Right ventricle myocardium superior (tissue), 1 donor: ENCODE measurements around the gene ASTN2. TPM values are rescaled to one million over a fixed set of nuclear protein-coding genes. Genes with fewer than 3 reads are reported as not detected.
"Not testable (repeated sequence)": the region's sequence is repeated elsewhere in the genome, so short reads cannot be mapped to it uniquely, and the experiment has no call there.

Source experiments
- ATAC-seq: fragments of 200-7000 bp; cut with Tn5 transposase; one replicate; pipeline ENCODE4 v1.9.1; 2020; ENCODE audit warnings: mild to moderate bottlenecking; ENCODE audit not compliant: poor library complexity
- DNase-seq: peaks from one replicate; pipeline ENCODE4 v3.0.0-alpha.2; 2020
- intact Hi-C: fragments of 100-400 bp; cut with DNase I; formaldehyde crosslinking; loops from one replicate; pipeline ENCODE4 v1.11.2; 2022
- total RNA-seq: library from RNA; stranded (reverse); fragmentation: NEBNext Ultra II Directional; extraction: Animal tissue kit (Norgen Biotek cat#: 25700); gene quantifications from one replicate; pipeline ENCODE4 v1.2.1, GENCODE V29; 2021
- donor health status: DM: no; HTN: yes; CAD: no; lungs with severe emphysema.

ASTN2 gene
- total RNA-seq, 1 donor from 2014 or later: 6.4 TPM

DNA sequence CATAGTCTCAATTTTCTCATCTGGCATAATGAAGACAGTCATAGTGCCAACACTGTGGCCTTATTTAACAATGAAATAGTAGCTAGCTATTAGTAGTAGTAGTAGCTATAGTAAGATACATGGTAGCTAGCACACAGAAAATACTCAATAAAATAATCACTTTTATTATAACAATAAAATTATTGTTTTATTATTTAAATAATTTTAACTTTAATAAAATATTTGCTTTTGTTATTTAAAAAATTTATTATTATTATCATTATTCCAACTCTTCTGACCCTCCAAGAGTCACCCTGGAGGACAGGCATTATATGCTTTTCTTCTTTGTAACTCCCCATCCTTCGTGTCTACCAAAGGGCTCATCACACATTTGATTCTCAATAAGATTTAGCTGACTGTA, 475.7 kb downstream of the ASTN2 start:
- ATAC-seq (no peak), DNase-seq (no peak)
- intact Hi-C loops: no loop called here

GRCh38 chr9:116937361-116937760, 477.5 kb downstream of the ASTN2 start:
- ATAC-seq (no peak), DNase-seq (no peak)
- intact Hi-C loops: no loop called here

DNA sequence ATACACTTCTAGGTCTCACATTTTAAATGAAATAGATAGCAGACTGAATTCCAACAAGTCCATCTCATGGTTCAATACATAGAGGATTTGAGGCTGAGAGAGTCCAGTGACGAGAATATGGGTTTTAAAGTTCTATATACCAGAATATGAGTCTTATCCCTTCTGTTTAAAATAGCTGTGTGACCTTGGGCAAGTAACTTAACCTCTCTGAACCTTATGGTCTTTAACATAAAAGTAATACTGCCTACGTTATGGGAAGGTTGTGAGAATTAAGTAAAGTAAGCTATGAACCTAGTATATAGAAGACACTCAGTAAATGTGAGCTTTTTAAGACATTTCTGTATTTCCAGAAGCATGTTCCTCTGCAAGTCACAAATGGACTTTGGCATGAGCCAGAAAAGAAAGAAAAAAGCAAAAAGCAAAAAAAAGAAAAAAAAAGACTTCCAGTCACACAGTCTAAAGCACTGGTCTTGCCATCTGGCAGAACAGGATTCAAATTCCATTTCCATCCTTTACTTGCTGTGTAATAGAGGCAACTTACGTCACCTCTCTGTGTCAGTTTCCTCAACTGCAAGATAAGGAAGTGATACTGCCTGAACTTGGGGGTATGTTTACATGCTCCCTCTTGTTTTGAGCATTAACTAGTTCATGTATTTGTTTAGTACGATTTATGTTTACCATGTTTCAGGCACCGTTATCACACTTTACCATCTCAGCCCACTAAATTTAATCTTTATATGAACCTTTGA, 479.5 kb downstream of the ASTN2 start:
- ATAC-seq (no peak), DNase-seq (no peak)
- intact Hi-C loops: no loop called here

DNA sequence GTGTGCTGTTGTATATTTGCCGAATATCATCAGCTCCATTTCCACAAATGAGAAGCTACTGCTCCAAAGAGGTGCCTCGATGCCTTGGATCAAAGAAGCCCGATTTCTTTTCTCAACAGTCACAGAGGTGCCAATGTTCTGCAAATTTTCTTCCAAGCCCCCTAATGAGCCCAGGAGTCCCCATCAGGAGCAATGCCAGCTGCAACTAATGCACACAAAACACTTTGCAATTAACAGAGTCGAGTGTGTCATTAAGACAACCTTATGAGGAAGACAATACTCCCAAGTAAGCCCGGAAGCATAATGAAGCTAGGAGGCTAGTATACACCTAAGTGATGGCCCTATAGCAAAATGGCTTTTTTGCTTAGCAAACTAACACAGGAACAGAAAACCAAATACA, 480.7 kb downstream of the ASTN2 start:
- ATAC-seq: no peak
- no peak for DNase-seq
- intact Hi-C loops: no loop called here

GRCh38 chr9:116933251-116933650, 481.6 kb downstream of the ASTN2 start:
- ATAC-seq: no peak
- no peak for DNase-seq
- intact Hi-C loops: no loop called here

DNA sequence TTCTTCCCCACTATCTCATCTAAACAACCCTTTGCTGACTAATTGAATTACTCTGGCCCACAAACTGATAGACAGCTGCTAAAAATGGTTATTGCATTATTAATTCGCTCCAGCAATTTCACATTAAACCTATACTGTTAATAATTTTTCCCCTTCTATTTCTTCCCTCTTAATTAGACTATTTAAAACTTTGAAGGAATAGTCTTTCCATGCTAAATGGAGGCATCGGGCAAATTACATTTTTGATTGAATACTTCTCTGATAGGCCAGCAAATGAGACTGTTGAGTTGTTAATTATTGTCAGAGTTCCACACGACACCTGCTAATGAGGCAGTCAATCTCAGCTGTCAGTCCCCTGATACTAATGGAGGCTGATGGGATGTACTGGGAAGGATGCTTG, 485.2 kb downstream of the ASTN2 start:
- ATAC-seq (no peak), DNase-seq (no peak)
- intact Hi-C loops: no loop called here

DNA sequence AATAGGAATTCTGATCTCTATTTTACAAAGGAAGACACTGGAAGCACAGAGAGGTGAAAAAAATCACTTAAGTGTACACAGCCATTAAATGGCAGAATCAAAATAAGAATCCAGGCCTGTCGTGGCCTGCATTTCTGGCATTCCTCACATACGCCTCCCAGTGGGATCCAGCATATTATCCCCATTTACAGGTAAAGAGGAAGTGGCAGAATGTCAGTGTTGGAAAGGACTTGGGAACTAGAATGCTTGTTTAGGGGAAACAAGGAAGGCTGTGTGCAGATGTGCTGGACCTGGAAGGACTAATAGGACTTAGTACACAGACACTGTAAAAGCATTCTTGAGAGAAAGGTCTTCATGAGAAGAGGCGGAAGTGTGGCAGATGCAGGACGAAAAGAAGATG, 486.0 kb downstream of the ASTN2 start:
- no peak for ATAC-seq
- no peak for DNase-seq
- intact Hi-C loops: no loop called here

GRCh38 chr9:116928289-116928688, 486.6 kb downstream of the ASTN2 start:
- ATAC-seq (no peak), DNase-seq (no peak)
- intact Hi-C loops: no loop called here

GRCh38 chr9:116927726-116928125, 487.1 kb downstream of the ASTN2 start:
- intact Hi-C loops: no loop called here
- DNase-seq: no peak
- no peak for ATAC-seq

DNA sequence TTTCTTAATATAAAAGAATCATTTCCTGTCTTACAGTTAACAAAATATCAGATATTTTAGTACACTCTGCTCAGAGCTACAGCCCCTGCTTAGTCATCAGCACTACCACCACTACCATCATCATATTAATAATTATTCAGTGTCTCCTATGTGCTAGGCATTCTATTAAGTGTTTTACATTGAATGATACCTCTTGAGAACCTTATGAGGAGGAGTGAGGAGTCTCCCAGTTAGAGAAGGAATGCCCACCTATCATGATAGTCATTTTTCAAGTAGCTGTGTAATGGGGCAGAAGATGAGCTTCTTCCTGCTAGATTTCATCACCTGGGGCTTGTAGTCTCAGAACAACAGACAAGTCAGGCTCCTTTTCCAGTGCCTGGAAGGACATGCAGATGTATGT, 489.7 kb downstream of the ASTN2 start:
- DNase-seq (no peak), ATAC-seq (no peak)
- intact Hi-C loops: no loop called here

- ATAC-seq: no peak
Measured at GRCh38 chr9:116924462-116925110, 490.3 kb downstream of the ASTN2 start.

DNA sequence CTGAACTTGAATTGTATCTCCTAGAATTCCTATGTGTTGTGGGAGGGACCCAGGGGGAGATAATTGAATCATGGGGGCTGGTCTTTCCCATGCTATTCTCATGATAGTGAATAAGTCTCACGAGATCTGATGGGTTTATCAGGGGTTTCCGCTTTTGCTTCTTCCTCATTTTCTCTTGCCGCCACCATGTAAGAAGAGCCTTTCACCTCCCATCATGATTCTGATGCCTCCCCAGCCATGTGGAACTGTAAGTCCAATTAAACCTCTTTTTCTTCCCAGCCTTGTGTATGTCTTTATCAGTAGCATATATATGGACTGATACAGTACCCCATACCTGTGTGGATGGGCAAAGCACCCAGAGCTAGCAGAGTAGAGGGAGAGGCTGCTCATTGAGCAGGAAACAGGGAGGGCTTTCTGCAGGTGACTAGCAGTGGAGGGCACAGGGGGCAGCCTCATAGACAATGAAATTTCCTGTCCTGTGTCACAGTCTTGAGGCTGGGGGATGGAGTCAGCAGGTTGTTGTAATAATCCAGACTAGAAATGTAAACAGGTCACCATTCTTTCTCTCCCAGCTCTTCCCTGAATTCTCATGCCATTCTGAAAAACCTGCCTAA, 496.9 kb downstream of the ASTN2 start:
- intact Hi-C loops, ATAC-seq, DNase-seq: not testable (repeated sequence)

More at GRCh38 chr9:116924462-116925110, 490.3 kb downstream of the ASTN2 start:
- intact Hi-C loops: no loop called here
- no peak for DNase-seq

GRCh38 chr9:116913536-116913935, 501.3 kb downstream of the ASTN2 start:
- ATAC-seq (no peak), DNase-seq (no peak)
- intact Hi-C loops: no loop called here

DNA sequence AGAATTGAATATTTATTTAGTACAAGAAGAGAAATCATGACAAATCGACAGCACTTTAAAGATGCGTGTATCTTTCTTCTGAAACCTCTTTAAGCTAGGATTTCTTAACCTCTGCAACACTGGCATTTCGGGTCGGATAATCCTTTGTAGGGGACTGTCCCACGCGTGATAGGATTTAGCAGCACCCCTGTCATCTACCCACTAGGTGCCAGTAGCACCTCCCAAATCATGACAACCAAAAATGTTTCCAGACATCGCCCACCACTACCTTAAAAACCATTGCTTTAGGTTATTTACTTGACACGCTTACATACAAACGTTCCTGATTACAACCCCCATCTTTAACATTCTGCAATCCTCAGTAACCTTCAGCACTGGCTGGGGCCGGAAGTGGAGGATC, 504.7 kb downstream of the ASTN2 start:
- no peak for DNase-seq
- intact Hi-C loops: no loop called here
- no peak for ATAC-seq

DNA sequence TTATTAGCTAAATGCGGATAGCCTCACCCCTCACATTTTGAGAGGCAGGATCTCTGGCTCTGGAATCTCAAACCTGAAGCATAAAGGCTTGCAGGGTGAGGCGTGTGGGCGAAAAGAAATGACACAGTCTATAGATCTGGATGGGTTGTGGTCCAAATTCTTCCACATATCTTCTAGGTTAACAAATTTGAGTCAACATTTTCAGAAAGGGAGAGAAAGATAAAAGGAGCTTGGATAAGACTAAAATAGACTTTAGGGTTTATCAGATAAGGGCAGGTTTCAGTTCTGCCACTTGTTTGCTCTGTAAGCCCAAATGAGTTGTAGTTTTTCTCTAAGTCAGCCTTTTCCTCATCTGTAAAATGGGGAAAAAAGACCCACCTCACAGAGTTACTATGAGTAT, 506.9 kb downstream of the ASTN2 start:
- ATAC-seq (no peak), DNase-seq (no peak)
- intact Hi-C loops: no loop called here

DNA sequence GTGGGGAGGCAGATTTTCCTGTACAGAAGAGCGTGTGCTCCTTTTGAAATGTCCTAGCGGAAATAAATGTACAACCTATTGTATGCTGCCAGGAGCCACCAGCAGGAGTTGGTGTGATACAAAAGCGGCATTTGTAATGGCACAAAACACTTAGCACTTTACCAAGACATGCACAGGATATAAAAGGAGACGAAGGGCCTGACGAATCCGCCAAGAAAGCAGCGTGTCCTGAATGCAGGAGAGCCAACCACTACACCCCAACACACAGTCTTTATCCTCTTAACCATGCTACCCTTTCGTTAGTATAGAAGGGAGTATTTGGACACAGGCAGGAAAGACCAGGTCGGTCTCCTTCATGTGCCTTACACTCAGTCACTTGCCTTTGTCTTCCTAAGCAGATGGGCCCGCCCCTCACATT, 509.7 kb downstream of the ASTN2 start:
- DNase-seq: no peak
- no peak for ATAC-seq
- intact Hi-C loops: no loop called here

DNA sequence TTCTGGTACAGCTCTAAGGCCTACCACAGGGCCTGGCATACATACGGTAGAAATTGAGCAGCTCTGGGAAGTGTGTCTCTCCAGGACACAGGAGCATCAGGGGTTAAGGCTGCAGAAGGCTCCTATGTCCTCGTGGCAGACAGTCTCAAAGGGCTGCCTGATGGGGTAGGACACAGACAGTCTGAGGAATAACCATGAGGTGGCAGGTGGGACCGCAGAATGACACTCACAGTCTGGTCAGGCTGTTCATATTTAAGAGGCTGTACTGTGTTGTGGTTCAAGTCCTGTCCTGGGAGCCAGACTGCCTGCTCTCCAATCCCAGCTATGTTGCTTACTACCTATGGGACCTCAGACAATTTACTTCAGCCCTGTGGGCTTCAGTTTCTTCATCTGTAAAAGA, 510.7 kb downstream of the ASTN2 start:
- no peak for ATAC-seq
- DNase-seq: no peak
- intact Hi-C loops: no loop called here

GRCh38 chr9:116901260-116901659, 513.6 kb downstream of the ASTN2 start:
- DNase-seq (no peak), ATAC-seq (no peak)
- intact Hi-C loops: no loop called here

- intact Hi-C loops: no loop called here
- DNase-seq: no peak
- ATAC-seq: no peak
Measured at GRCh38 chr9:116900543-116900942, 514.3 kb downstream of the ASTN2 start.

DNA sequence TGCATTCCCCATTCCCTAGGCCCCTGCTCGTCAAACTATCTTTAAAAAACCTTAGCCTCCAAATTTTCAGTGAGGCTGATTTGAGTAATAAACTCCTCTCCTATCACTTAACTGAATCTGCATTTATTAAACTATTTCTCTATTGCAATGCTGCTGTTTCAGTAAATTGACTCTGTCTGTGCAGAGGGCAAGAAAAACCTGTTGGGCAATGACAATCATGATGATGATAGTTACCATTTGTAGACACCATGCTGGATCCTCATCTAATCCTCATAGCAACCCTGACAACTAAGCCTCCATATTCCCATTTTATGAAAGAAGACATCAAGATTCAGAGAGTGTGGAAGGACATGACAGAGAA, 514.9 kb downstream of the ASTN2 start:
- DNase-seq (no peak), ATAC-seq (no peak)
- intact Hi-C loops: no loop called here
